NOMO-1 treated with DMSO at 0.1 percent for 48 hours (cell line): ENCODE data around the gene KCNA10.

Experiments
- DNase-seq: peaks from one replicate; lab custom pipeline; 2025; ENCODE audit not compliant: unreplicated experiment; lab: John Stamatoyannopoulos, UW

Gene KCNA10

DNA sequence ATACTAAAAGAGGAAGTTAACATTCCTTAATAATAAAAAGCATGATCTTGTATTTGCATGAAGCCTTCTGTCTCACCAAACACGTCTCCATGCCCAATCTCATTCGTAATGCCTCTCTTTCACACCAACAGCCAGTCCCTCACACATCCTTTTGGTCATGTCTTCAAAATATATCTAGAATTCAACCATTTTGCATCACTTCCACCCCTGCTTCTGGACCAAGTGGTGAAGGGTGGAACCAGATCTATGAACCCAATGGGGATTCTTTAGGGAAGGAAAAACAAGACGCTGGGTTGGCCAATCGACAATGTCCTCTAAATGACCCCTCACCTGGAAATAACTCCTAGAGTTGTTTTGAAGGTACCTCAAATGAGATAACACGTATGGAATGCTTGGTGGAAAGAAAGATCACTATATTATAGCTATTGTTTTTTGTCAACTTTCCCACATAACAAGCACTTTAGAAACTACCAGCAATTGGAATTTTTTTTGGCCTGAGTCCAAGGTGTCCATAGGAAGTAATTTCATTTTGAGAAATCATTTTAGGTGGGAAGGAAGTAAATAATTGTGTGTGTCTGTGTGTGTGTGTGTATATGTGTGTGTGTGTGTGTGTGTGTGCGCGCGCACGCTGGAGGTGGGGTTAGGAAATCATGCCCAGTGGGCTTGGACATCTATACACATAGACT is at the start of gene KCNA10:
TSS of gene KCNA10 (minus strand) at position 51 of the 686 bp plus-strand sequence. CDS start 388 bp downstream, outside the sequence.
- no peak for DNase-seq

DNA sequence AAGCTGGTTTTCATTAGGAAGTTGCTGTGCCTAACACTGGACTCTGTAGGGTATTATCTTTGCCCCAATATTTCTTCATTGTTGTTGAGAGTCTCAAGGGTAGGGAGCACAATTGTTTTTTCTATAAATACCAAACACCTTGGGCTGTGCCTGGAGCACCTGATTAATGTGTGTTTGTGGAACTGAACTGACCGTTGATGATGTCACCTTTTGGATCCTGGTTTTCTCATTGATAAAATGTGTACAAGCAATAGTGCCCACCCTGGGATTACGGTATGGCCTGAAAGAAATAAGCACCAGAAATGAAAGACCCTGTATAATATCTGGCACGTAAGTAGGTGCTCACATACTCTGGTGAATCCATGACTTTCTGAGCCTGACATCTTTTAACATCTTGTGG is 47.9 kb upstream of the KCNA10 start:
- no peak for DNase-seq

DNA sequence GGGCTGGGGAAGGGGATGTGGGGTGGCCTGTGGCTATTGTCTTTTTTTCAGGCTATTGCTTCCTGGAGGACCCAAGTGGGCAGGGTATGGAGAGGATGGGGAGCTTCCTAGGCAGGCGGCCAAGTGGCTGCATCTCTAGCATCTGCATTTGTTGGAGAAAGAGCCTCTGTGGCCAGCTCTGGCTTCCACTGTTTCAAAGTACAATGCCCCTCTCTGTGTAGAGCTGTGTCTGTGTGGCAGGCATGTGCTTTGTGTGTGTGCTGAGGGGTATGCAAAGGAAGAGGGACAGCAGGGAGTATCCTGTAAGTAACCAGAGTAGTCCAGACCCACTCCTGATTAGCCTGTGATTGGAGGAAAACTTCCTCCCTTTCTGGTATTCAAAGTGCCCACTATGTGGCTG is 46.6 kb upstream of the KCNA10 start:
- no peak for DNase-seq

DNA sequence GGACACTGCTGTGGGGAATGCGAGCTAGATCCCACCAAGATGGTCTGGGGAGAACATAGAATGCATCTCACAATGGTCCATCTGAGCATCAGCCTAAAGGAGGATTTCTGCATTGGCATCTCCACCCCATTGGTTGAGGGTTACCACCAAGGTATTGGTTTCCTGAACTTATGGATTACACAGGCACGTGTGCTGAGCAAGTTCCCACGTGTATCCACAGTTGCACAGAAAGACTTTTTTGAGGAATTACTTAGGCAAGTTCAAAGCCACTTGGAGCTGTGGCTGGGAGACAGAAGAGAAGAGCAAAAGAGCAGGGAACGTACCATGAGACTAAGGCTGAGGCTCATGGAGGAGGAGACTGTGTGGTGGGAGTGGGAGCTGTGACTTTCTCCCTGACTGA is 44.1 kb upstream of the KCNA10 start:
- no peak for DNase-seq

DNA sequence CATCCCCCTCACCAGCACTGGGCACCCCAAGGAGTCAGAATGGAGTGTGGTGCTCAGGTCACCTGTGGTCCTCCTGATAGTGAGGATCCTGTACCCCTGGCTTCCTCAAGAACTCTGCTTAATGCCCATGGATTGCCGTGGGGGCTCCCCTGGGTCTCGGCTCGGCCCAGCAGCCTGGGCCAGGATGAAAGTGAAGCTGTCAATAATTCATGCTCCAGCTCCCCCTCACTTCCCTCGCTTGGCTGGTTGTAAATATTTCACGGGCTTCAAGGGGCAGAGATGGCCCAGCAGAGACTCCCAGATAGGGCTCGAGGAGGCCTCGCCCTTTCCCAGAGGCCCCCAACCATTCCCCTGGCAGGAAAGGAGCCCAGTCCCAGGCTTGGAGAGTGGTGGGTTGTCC is 42.6 kb upstream of the KCNA10 start:
- no peak for DNase-seq

DNA sequence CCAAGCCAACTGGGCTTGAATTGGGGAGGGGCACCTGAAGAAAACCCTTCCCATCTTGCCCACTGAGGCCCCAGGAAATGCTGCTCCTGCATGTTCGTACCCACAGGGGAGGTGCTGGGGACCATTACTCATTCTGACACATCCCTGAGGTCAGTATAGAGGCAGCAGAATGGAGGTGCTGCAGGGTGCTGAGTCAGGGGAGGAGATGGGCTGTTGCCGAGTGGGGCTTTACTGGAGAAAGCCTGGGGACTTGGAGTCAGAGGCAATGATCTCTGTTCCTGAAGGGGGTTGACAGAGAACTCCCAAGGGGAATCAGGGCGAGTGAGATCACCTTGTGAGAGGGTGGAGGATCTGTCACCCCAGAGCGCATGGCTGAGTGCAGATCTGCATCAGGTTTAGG is 40.2 kb upstream of the KCNA10 start:
- no peak for DNase-seq

DNA sequence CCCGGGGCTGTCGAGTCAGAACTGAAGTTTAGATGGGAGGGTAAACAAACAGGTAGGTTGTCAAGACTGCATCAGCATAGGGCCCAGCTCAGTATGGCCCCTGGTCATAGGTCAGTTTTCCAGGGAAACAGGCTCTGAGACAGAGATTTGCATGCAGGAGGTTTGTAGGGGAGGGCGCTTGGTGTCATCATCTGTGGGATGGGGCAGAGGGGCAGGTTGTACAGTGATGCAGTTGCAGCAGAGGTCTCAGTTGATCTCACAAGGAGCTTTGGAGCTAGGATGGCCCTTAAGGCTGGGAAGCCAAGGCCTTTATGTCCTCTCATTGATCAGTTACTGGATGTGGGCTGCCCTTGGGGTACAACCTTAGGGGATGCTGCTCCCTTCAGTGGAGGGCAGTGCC is 38.5 kb upstream of the KCNA10 start:
- DNase-seq: no peak

DNA sequence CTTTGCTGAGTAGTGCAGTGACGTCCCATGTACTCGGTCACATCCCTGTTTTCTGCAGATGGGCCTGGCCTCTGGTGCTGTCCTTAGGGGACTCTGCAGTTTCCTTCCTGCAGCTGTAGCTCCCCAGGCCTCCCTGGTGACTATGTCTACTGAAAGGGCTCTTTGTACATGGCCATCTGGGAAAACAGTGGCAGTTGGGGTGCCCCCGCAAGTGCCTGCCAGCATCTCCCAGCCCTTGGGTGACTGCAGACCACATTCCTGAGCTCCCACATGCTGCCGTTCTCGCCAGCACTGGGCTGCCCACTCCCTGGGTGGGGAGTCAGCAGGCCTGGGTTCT is 37.5 kb upstream of the KCNA10 start:
- no peak for DNase-seq

DNA sequence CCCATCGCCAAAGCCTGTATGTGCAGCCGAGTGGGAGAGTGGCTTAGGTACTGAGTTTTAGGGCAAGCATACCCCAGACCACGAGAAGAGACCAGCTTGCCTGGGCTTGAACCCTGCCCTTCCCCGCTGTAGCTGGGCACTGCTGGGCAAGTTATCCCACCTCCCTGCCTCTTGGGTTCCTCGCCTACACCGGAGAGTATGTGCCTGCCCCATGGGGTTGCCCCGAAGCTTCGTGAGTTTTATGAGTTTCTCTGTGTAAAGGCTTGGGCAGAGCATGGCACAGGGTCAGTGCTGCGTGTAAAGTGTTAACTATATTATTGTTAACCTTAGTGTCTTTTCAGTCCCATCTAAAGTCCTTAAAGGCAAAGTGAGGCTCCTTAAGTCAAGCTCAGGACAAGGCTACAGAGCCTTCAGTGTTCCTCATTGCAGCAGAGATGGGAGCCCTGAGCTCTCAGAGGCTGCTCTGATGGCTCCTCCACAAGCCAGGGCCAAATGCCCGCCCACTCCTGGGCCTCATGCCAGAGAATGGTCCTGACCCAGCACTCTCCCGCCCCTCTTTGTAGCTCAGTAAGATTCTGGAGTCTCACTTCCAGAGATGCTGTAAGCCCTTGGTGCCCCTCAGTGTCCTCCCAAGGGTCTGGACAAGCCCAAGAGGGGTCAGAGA is 37.0 kb upstream of the KCNA10 start:
- DNase-seq: no peak

DNA sequence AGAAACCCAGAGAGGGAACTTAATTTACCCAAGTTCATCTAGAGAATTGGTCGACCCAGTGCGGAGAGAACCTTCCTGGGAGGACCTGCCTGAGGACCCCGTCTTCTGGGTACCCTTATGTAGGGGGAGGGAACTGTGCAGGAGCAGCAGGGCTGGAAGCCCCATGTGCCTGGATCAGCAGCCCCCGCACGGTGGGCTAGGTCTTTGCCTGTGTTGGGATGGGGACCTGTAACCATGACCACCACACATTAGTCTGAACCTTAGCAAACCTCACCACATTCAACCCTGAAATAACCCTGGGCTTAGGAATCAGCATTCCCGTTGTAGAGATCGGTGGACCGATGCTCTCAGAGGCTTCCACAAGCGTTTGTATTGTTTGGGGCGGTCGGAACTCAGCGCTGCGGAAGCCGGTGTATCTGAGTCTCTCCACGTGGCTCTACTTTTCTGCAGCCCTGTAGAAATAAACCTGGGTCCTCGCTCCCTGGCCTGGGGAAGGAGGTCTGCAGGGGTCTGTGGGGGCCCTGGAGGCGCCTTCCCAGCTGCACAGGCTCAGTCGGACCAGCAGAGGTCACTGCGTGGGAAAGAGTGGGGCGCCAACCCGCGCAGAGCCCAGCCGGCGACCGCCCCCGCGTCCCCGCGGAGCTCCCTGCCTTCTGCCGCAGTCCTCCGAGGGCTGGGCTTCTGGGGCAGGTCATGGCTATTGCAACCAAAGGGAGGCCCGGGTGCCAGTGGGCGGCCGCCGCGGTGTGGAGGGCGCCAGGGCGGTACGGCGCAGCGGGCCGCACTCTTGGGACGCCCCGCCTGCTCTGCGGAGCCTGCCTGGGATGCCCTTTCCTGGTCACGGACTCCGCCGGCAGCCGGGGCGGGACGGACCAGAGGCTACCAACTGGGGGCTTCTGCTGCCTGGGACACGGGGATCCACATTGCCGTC is 36.2 kb upstream of the KCNA10 start:
- no peak for DNase-seq

DNA sequence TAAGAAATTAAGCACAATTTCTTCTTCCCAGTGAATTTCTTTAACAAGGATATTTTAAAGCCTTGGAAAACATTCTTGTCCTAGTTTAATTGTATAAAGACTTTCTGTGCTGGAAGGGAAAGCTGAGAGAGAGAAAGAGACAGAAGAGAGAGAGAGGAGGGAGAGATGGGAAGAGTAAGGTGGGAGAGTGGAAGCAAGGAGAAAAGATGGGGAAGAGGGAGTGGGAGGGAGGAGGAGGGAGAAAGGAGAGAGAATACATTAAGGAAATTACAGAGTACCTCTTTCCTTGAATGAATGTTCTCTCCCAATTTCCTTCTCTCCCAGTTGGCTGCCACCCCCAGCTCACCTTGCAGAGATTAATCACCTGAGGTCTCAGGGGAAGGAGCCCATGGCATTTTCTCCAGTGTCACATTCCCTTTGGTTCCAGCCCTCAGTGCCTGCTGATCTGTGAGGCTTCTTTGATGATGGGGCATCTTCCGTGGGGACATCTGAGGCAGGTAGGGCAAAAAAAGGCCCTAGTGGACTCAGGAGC is 32.4 kb upstream of the KCNA10 start:
- DNase-seq: no peak

DNA sequence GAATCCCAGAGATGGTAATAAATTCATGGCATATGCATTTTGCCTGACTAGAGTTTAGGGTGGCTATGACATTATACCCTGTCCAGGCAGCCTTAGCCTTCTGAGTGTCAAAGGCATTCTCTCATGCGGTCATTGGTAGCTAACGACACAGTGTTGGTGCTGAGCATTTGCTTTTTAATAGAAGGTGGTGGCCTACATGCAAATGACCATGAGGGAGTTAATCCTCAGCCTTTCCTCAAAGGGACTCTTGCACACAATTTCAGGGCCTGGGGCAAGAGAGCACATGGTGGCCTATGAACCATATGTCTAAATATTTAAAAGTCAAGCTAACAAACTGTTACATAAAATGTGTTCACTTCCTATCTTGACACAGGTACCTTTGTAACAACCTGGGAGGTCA is 30.9 kb upstream of the KCNA10 start:
- no peak for DNase-seq

DNA sequence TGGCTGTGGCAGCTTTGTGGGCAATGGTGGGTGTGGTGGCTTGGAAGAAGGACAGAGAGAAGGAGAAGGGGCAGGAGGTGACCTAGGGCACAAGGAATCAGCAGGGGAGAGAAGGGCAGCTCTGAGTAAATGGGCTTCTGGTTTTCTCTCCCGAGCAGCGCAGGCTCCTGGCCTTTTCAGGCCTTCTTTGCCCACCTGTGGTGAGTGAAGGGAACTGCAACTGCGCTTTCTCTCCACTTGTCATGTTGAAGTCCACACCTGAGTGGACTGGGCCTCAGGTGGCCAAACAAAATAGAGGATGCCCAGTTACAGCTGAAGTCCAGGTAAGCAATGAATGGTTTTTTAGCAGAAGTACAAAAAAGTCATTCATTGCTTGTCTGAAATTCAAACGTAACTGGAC is 29.4 kb upstream of the KCNA10 start:
- DNase-seq: no peak

DNA sequence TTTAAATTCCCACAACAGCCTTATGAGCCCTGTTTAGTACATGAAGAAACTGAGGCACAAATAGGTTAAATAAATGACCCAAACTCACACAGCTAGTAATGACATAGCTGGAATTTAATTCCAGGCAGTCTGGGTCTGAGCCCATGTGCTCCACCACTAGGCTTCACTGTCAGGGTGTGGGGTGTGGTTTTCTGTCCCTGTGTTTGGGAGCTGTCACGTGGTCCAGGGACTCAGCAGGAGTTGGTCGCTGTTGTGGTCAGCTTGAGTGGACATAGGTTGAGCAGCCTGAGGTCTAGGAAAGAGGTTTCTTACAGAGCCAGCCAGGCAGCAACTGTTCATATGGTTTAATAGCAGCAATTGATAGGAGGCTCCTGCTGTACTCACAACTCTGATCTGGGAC is 28.0 kb upstream of the KCNA10 start:
- no peak for DNase-seq

DNA sequence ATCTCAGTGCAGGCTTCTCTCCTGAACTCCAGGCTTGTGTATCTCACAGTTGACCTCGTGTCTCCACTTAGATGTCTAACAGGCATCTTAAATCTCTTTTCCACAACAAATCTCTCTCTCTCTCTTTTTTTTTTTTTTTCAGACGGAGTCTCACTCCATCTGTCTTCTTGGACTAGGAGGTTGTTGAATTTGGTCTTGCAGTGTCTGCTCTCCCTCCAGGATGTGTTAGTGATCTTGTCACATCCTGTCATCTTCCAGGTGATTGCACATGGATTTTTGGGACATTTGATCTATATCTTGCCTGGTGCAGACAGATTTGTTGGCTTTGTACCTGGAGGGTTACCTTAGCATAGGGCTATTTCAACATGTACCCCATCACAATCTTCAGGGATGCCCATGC is 26.5 kb upstream of the KCNA10 start:
- no peak for DNase-seq

DNA sequence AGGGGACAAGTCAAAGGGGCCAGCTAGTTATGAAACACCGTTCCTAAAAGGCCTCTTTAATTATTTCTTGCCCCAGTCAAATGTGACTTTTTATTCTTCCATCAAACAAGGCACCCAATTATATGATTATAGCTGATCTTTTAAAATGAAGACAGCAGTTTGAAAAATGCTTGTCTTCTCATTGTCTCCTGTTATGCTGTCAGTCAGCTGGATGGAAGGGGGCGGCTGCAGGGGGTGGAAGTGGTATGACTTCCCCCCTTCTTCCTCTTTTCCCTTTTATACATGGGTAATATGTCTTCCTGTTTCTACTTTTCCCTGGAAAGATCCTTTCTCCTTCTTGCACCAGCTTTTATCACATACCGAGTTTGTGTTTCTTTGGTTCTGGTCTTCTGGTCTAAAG is 25.8 kb upstream of the KCNA10 start:
- DNase-seq: no peak

DNA sequence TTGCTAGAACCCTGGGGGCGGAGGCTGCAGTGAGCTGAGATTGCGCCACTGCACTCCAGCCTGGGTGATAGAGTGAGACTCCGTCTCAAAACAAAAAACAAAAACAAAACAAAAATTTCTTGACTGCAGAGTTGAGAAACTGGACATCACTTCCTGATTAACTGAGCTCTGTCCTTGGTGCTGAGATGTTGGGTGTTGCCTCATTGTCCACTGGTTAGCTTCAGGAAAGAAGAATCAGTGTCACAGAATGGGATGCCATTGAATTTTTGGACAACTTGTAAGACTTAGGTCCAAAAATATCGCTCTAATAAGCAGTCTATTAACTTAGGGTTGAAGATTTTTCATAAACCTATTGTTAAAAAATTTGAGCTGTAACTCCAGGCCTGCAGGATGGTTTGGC is 23.8 kb upstream of the KCNA10 start:
- peak; percentile 50 for DNase-seq

DNA sequence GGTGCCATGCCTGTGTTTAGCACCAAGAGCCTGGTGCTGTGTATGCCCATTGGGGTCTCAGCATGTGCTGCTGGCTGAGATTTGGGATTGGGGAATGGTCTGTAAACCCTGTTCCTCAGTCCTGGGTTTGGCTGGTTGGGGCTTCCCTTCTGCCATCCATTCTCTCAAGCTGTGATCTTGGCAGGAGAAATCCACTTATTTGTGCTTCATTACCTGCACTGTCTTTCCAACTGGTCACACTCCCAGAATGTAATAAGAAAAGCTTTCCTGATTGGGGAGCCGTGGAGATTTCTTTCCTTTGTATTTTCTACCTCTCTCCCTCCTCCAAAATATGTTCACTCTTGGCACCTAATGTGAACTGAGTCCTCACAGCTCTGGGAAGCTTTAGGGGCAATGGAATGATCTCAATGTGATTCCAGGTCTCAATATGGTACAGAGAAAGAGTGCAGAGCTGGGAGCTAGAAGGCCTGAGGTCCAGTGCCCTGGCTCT is 23.0 kb upstream of the KCNA10 start:
- DNase-seq: no peak

DNA sequence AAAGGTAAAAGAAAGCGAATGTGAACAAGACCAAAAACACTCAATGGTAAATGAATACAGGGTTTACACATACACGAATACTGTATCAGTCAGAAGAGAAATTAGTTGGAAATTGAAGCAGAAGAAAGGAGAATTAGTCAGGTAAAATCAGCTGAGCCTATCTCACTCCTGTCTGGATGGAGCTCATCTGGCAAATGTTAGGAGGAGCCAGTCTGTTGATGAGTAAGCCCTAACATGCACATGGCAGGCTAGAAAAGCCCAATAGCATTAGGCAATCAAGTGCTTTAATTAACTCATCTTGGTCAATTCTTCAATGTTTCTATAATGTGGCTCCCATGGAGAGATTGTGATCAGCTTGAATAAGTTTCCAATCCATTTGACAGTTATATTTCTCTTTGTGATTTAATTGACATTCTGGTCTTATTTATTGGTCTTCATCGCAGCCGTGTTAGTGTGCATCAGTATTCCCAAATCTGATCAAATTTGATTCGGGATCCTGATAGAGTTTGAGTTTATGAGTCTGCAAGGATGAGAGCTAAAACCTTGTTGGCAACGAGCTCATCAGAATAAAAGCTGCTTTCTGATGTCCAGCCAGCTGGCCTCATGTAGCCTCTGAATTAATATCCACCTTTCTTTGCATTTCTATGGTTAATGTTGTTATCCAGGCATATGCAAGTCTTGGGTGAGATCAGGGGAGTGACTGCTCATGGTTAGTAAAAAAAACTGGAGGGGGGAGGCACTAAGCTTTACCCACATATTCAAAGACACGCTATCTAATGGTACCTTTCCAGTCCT is 22.1 kb upstream of the KCNA10 start:
- DNase-seq: no peak

DNA sequence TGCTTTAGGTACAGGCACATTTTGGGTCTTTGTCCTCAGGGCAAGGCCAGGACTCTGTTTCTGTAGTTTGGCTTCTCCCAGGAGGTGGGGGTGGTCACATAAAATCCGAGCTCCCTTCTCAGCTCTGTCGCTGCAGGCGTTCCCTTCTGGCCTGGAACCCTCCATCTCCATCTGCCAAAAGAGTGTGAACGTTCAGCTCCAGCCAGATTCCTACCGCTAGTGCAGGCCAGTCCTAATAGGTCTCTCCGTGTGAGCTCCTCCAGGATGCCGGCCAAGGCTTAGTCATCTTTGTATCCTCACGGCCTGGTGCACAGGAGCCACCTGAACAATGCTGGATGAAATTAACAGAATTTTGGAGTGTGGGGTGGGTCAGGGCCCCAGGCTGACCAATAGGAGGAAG is 19.9 kb upstream of the KCNA10 start:
- no peak for DNase-seq

DNA sequence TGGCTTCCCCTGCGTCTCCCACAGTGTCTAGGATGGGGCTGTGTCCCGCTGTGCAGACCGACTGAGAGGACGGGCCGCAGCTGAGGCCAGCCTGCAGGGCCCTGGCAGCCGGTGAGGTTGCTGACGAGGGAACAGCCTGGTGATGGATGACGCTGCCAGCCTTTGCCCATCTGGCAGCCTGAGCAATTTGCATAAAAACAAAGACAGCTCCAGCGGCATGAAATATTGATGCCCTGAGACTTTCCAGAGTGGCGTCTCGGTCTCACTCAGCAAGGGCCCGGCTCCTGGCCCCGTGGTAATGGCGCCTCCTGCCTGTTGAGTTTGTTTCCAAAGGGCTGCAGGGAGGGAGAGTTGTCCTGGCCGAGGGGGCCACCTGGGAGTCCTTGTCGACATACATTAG is 19.1 kb upstream of the KCNA10 start:
- DNase-seq: no peak
